Activated T-cell treated with anti-CD3 and anti-CD28 coated beads, Interleukin-2, amount 50 U/mL, for 48 hours (primary cell): ENCODE data around the gene KIF21A.

ENCODE experiments used
- DNase-seq, 2 experiments: peaks; one replicate each; pipeline ENCODE4 v3.0.0-alpha.2; 2020

KIF21A gene

DNA sequence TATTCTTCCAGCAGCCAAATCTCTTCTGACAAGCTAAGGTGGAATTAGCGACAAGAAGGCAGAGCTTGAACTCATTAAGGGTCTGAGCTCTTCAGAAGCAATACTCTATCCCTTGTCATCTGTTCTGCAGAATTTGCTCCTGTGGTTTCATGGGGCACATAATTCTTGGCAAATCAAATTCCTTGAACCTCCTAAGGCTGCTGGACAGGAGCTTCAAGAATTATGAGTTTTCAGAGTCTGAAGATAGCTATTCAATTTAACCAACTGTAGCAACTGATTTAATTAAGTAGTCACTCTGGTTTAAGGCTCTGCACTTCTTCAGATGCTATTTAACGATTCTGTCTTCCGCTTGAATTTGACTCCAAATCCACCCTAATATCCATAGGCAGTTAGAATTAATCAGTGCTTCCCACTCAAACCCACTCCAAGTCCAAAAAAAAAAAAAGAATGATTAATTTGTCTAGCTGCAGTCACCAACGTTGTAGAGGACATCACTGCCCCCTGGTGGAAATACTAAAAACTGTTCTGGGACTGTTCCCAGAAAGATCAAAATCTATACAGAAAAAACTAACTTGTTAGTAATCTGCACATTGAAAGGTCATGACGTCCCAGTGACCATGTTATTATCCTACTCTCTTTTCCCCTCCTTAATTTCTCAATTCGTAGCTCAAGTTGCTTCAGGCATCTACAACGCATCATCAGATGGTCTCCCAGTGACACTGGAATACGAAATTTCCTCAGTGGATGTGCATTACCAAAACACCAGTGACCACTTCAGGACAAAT lies 169.9 kb downstream of the KIF21A start:
- DNase-seq: peak in 1 of 2 experiments; percentile 17

DNA sequence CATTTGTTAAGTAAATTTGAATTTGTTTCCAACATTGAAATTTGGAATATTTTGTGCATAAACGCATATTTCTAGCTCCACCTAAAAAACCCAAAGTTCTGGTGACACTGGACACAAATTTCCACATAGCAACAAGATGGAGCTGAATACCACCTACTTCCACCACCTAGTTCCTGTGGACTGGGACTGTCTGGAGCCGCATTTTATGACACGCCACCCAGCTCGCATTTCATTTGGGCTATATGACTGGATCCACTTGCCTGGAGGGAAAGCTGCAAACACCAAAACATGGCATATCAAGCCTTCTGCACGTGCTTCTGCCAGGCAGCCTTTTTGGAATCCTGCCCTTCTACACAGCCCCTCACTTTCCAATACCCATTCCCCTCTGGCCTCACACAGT lies 173.4 kb downstream of the KIF21A start:
- DNase-seq: no peak

GRCh38 chr12:39267886-39268285 lies 175.0 kb downstream of the KIF21A start:
- DNase-seq: no peak

- DNase-seq: no peak
Measured at GRCh38 chr12:39252628-39253027, 190.3 kb downstream of the KIF21A start.
